Renal pelvis (tissue), 4 donors: ENCODE results near the gene GALNT9. TPM values are rescaled to one million over a fixed set of nuclear protein-coding genes. Genes with fewer than 3 reads are reported as not detected.
"Not testable (repeated sequence)": the region's sequence is repeated elsewhere in the genome, so short reads cannot be mapped to it uniquely, and the experiment has no call there.

ENCODE experiments used
- DNase-seq: peaks from one replicate; pipeline ENCODE4 v3.0.0-alpha.2; 2013
- polyA plus RNA-seq, 3 donors: library from polyadenylated mRNA; unstranded; fragments of 120-200 nt; gene quantifications; one replicate each; pipeline ENCODE4 v1.2.1, GENCODE V29; 2013; ENCODE audit not compliant: insufficient read length in 3 of 3

The GALNT9 gene
- polyA plus RNA-seq, 3 donors = 10.5 to 11.8 (median 11.3) TPM

- DNase-seq = no peak
Observed at GRCh38 chr12:132296063-132296462, 33.3 kb downstream of the GALNT9 start.

DNA sequence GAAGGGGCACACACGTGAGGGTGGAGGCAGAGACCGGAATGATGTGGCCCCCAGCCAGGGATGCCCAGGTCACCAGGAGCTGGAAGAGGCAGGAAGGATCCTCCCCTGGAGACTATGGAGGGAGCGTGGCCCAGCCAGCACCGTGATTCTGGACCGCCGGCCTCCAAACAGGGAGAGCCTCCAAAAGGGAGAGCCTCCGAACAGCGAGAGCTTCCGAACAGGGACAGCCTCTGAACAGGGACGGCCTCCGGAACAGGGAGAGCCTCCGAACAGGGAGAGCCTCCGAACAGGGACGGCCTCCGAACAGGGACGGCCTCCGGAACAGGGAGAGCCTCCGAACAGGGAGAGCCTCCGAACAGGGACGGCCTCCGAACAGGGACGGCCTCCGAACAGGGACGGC is 33.8 kb downstream of the GALNT9 start:
- not testable (repeated sequence) for DNase-seq

DNA sequence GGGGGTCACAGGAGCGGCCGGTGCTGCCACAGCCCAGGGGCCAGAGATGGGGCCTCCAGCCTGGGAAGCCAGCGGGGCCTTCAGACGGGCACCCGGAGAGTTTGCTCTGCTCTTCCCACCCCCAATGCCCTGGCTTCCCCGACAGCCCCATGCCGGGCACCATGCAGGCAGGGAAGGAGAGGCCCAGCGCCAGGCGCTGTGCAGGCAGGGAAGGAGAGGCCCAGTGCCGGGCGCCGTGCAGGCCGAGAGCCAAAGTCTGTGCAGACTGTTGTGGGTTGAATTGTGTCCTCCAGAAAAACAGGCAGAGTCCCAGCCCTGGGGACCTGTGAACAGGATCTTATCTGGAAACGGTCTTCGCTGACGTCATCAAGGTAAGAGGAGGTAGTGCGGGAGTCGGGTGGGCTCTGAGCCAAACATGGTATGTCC is 34.3 kb downstream of the GALNT9 start:
- no peak for DNase-seq

DNA sequence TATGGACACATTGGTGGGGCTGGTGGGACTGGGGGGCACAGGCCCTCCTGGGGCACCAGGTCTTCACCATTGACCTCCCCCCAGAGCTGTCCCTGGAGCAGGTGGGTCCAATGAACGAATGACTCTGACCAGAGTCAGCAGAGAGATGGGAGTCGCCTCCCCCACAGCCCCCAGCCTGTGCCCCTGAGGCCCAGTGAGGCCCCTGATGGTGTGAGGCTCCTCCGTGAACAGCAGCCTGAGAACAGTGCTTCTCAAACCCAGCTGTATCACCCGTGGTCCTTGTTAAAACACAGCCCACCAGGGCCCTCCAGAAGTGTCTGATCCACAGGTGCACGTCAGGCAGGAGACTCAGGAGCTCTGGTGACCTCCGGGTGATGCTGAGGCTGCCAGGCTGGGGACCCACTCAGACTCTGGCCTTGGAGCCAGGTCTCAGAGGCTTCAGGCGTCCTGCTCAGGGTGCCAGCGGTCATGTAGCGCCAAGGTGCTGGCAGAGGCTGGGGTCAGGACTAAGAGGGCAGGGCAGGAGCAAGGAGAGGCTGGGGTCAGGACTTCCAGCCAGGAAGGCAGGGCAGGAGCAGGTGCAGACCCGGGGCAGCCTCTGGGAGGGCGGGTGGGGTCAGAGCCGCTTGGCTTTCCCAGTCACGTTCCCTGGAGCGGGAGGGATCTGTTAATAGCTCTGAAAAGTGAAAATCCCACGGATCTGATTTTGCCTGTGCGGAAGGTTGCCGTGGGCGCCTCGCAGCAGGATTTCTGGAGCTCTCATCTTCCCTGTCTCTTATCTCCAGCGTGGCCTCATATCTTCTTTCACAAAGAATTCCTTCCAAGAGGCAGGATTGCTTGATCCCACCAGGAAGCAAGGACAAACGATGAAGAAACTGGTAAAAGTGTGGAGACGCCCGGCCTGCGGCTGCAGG is 35.0 kb downstream of the GALNT9 start:
- DNase-seq = no peak

DNA sequence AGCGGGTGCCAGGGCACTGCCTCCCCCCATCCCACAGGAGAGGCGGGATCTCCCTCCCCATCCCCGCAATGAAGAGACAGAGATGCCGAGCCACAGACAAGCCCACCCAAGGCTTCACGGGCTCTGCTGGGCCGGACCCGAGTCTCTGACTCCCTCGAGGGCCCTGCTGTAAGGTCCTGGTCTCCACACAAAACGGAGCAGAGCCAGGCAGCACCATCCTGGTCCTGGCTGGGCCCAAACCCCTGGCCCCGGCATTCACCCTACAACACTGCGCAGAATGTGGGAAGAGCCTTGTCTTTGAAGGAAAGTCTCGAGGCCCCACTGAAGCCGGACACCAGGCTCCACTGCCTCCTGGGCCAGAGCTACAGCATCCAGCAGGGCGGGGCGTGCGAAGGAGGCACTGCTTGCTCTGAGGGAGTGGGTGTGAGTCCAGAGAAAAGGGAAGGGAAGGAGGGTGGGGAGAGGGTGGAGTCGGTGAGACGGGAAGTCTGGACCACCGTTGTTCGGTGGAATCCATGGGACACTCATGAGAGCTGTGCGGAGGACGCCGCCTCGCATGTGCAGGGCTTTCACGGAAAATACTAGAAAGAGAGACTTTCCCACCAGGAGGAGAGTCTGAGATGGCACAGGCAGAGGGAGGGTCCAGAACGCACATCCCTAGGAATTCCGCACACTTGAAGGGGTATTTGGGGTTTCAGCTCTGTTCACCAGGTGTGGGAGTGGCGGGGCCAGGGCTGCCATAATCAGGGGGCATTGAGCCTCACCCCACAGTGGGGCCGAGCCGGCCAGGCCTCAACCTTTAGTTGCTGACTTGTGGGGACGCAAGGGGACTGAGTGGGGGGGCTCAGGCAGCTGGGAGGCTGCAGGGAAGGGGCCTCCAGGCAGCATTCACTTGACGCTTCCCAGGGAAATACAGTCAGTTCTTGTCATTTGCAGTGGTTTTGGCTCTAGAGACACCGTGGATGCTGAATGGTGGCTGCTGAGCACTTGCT is 36.8 kb downstream of the GALNT9 start:
- DNase-seq = no peak

DNA sequence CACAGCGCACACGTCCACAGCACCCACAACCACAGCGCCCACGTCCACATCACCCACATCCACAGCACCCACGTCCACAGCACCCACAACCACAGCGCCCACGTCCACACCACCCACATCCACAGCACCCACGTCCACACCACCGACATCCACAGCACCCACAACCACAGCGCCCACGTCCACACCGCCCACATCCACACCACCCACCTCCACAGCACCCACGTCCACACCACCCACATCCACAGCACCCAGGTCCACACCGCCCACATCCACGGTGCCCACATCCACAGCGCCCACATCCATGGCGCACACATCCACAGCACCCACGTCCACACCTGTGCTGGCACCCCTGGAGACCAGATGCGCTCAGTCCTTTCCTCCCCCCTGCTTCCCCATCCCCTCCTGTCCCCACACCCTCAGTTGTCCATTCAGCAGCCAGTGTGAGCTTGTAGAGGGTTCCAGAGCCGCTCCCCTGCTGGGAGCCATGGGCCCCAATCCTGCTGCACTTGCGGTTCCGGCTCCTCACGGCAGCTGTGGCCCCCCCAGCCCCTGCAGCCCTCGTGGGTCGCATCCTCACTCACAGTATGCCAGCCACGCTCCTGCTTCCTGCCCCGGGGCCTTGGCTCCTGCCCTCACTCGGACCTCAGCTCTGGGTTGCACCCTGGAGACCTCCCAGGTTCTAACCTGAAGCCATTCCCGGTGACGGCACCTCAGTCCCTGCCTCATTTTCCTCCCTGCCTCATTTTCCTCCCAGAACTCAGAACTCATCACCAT is 37.8 kb downstream of the GALNT9 start:
- no peak for DNase-seq

DNA sequence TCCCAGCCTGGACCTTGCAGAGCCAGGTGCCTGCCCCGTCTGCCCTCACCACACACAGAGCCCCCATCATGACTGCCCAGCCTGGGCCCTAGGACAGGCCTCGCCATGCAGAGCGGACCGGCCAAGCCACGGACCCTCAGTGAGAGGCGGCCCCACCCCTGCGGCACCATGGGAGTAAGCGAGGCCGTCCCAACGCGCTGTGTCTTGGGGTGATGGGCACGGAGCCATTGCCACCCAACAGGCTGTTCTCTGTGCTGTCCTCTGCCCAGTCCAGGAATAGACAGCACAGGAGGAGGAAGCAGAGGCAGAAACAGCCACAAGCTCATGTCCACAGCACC is 39.2 kb downstream of the GALNT9 start:
- DNase-seq = no peak

DNA sequence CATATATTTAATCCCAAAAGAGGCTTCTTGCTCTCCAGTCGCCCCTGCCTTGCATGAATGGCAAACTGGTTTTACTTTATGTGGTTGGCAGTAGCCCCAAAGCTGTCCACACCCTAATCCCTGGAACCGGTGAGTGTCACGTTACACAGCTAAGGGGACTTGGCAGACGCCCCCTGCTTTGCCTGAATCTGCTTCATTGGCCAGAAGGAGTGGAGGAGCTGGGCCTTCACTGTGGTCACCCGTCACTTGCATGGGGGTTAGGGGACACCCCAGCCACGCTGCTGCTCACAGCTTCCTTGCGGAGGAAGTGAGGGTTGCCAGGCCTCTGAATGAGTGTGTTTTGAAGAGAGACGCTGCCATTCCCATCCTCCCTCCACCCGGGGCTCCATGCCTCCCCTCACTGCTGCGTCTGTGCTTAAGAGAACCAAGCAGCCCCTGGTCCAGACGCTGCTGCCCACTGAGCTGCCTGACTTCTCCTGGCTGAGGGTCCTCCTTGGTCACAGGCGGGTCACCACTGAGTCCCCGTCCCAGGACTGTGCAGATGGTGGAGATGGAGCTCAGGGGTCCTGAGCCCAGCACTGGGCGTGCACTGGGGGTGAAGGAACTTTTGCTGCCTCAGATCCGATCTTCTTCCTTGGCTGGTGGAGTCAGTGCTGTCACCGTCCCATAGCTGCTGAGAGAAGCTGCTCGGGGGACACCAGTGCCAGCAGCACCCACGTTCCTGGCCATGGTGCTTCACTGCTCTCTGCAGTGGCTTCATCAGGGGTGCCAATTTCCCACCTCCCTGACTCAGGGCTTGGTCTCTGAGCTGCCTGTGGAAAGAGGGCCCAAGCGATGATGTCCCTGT is 39.8 kb downstream of the GALNT9 start:
- DNase-seq = no peak

DNA sequence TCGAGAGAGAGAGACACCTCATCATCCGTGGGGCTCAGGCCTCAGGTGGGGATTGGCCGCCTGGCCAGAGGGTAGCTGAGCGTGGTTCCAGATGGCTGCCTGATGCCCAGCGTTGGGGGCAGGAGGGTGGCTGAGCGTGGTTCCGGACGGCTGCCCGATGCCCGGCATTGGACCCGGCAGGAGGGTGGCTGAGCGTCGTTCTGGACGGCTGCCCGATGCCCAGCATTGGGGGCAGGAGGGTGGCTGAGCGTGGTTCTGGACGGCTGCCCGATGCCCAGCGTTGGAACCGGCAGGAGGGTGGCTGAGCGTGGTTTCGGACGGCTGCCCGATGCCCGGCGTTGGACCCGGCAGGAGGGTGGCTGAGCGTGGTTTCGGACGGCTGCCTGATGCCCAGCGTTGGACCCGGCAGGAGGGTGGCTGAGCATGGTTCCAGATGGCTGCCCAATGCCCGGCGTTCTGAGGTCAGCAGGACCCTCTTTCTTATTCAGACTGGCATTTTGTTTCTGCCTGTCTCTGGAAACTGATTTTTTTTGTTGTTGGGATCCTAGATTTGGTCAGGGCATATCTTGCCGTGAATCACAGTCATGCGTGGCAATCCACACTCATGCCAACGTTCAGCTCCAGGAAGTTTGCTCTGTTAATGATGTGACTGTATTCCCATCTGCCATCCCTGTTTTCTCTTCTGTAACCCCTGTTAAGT is 40.7 kb downstream of the GALNT9 start:
- no peak for DNase-seq

GRCh38 chr12:132287391-132288238 is 41.8 kb downstream of the GALNT9 start:
- no peak for DNase-seq

GRCh38 chr12:132286912-132287311 is 42.5 kb downstream of the GALNT9 start:
- DNase-seq = no peak

DNA sequence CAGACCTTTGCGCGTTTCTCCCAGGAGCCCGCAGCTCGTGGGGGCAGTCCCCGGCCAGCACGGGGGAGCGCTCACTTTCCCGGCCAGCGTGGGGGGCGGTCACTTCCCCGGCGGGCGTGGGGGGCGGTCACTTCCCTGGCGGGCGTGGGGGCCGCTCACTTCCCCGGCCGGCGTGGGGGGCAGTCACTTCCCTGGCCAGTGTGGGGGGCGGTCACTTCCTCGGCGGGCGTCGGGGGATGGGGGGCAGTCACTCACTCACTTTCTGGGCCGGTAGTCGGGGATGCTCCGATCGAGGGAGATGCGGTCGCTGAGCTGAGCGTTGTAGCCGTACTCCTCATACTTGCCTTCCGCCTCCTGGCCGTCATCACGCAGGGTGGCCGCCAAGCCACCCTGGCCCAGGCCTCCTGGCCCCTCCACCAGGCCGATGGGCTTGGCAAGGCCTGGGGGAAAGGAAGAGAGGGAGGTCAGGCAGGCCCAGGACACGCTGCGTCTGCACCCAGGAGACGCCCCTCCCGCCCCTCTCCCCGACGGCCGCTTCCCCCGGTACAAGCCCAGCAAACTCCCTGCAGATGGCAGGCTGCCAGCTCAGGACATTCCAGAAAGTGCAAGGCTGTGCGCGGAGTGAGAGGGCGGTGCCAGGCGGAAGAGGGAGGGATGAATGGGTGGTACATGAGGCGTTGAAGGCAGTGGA is 43.3 kb downstream of the GALNT9 start:
- peak; percentile 95 for DNase-seq

- DNase-seq = no peak
Observed at GRCh38 chr12:132284827-132285741, 44.3 kb downstream of the GALNT9 start.

- DNase-seq = no peak
Observed at GRCh38 chr12:132284071-132284826, 45.1 kb downstream of the GALNT9 start.

- no peak for DNase-seq
Observed at GRCh38 chr12:132282950-132283771, 46.2 kb downstream of the GALNT9 start.
